GM12891 (cell line): Measurements from ENCODE around the gene LAMTOR4.

Source experiments
- POLR2A ChIP-seq: IDR thresholded peaks from 2 replicates; pipeline ENCODE4 v1.6.1; 2011; ENCODE audit warnings: low read depth, low read length, control low read depth
- POLR2AphosphoS5 ChIP-seq: IDR thresholded peaks from 2 replicates; pipeline ENCODE4 v1.6.1; 2011; ENCODE audit warnings: low read depth, low read length, control low read depth

DNA sequence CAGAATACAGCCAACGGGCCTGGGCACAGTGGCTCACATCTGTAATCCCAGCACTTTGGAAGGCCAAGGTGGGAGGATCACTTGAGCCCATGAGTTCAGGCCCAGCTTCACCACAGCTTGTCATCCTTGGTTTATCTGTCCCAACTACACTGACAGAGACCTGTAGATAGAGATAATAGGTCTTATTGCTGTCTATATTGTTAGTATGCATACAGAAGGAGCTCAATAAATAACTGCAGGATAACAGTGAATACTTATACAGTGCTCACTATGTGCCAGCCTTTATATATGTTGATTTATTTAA is 28.0 kb upstream of the LAMTOR4 start:
- TF ChIP-seq POLR2A (no peak), POLR2AphosphoS5 (no peak)
